Non-pigmented ciliary epithelial cell (primary cell): ENCODE data around the gene STRA8.

Experiments used
- DNase-seq: peaks from one replicate; pipeline ENCODE4 v3.0.0-alpha.2; 2010; ENCODE audit warnings: low read depth

STRA8 gene

GRCh38 chr7:135233570-135233969 is at the start of gene STRA8:
Gene STRA8 (plus strand): TSS chr7:135233838. CDS start chr7:135240525, 6,687 bp downstream.
- no peak for DNase-seq

DNA sequence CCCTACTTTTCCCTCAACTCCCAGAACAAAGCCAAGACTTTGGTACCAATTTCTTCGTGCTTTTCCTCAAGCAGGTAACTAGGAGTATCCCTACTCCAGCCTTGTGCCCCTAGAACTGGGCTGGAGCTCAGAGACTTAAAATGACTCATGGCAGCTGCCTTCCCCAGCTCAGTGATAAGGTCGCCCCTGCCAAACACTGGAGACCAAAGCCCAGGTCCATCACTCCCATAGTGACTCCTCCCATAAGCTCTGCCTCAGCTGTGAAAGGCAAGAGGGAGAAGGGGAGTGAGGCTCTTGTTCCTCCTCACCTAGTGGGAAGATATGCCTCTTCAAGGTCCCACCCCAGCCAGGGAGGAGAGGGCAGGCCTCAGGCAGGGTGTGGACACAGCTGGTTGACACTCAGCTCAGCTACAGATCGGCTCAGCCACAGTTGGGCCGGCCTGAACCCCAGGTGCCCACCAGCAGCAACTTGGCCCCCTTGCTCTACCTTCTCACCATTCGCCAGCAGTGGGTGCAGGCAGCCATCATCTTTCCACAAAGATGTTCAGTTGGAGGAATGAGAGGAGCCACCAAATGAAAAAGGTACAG is 49.3 kb upstream of the STRA8 start:
- no peak for DNase-seq

- DNase-seq: no peak
These were observed 48.0 kb upstream of the STRA8 start for GRCh38 chr7:135185471-135186260.

DNA sequence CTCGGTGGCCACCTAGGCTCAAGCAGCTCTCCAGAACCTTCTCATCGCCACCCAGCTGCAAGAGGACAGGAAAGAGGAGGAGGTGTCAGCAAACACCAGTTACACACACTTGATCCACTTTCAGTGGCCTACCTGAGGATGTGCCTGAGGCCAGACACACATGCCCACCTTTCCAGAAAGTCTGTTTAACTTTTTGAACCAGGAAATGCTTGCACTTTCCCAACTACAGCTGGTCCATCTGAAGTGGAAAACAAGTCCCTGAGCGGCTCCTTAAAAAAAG is 47.4 kb upstream of the STRA8 start:
- DNase-seq: no peak

DNA sequence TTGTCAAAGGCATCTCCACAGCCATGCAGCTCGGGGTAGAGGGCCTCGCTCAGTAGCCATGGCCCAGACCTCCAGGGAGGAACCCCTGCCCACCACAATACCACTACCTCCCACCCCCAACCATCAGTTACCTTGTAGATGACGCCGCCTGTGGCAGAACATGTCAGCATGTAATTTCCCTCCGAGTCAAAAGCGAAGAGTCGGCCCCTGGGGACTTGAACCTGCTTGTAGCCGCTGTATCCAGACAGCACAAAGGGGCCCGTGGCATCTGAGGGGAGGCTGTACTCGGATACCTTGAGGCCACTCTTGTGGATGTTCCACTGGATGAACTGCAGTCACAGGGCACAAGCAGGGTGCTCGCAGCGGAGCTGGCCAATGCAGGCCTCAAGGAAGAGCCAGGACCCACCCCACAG is 46.8 kb upstream of the STRA8 start:
- DNase-seq: no peak

GRCh38 chr7:135188298-135188984 is 45.2 kb upstream of the STRA8 start:
- no peak for DNase-seq

GRCh38 chr7:135189221-135189662 is 44.4 kb upstream of the STRA8 start:
- no peak for DNase-seq

DNA sequence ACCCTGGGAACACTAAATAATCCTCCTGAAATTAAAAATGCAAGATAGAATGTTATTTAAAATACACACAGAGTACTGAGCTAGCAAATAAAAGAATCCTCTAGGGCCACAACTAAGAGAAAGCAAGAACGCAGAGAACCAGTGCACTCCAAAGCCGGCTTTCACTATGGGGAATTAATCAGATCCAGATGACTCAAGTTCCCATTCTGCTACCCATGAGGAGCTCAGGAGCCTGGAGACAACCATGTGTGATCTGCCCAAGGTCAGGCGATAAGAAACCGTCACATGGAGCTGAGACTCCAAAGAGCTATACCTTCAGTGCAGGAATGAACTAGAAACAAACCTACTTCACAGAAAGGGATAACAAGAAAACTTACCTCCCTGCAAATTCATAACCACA is 43.7 kb upstream of the STRA8 start:
- DNase-seq: no peak

GRCh38 chr7:135190703-135191102 is 42.9 kb upstream of the STRA8 start:
- no peak for DNase-seq

DNA sequence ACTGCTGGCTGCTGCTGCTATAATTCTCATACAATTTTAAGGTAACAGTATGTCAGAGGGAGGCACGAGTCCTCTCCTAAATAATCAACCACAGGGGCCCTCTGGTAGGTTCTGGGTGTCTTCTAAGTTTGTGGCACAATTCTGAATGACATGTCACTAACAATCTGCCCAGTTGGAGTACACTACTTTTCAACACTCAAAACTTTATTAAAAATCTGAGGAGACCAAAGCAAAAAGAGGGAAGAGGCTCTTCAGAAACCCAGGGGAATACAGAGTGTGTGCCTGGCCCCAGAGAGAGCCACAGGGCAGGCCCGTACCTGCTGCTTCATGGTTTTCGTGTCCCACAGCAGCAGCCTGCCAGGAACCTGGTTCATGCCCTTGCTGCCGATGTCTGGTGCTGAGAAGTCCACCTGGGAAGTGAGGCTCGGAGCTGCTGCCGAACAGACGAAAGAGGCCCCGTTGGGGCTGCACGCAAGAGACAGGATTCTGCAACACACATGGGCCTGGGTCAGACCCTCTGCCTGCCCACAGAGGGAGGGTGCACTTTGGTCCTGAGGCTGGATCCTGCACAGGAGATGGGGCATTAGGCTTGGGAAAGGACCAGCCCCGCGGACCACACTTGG is 40.6 kb upstream of the STRA8 start:
- DNase-seq: no peak

DNA sequence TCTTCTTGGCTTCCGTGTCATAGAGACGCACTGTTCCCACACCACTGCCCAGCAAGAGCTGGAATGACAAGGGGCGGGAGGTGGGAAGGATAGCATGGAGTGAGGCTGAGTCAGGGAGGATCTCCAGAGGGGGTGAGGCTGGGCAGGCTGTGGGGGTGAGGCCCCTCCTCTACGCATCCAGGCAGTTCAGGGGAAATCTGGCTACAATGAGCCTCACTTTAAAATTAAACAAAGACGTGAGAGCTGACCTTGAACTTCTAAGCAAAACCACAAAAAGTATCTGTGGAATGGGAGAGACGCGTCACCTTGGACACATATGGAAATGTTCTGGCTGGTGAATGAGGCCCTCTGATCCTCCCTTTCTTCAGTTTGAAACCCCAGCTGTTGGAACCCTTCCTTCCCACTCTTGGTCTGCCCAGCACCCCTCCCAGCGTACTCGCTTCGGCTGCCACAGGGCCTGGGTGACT is 40.0 kb upstream of the STRA8 start:
- peak; percentile 93 for DNase-seq

GRCh38 chr7:135194494-135195095 is 39.0 kb upstream of the STRA8 start:
- no peak for DNase-seq

GRCh38 chr7:135195156-135195555 is 38.5 kb upstream of the STRA8 start:
- DNase-seq: no peak

DNA sequence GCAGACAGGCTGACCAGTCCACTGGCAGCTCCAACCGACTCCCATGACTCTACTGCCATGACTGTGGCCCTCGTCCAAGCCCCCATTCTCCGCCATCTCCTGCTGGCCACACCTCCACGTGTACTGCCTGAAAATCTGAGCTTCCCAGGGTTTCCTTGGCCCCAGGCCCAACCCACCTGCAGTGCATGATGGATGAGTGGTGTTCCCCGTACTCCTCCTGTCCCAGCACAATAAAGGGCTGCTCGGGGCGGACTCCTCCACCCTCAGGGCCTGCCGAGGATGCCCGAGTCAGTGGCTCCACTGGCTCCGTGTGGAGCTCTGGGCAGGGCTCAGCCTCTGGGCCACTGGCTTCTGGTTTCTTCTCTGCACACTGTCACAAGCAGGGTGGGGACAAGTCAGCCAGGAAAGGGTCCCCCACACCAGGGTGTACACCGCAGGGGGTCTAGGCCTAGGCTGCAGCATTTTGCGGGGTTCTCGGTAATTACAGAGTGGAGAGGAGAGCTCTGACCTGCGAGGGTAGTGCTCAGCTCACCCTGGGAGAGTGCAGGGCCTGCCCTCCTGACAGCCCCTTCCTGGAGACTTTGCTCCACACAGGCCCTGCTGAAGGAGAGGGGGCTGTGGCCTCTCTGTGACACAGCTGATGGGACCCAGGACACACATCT is 37.5 kb upstream of the STRA8 start:
- DNase-seq: no peak

- no peak for DNase-seq
These were observed 36.3 kb upstream of the STRA8 start for GRCh38 chr7:135197343-135197742.

GRCh38 chr7:135197906-135198655 is 35.6 kb upstream of the STRA8 start:
- no peak for DNase-seq

DNA sequence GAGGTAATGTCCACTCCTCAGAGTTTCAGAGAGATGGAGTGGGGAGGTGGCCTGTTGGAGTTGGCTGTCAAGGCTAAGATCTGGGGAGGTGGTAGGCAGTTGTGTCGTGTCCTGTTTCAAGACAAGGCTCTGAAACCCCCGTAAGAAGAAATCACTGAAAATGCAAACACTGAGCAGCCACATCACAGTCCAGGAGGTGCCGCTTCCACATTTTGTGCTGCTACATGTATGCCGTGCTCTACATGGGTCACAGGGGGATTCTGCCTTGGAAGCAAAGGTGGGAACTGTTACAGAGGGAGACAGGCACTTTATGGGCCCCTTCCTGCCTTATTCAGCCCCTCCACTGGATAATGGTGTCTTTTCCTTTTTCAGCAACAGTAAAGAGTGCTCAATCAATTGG is 34.2 kb upstream of the STRA8 start:
- no peak for DNase-seq

DNA sequence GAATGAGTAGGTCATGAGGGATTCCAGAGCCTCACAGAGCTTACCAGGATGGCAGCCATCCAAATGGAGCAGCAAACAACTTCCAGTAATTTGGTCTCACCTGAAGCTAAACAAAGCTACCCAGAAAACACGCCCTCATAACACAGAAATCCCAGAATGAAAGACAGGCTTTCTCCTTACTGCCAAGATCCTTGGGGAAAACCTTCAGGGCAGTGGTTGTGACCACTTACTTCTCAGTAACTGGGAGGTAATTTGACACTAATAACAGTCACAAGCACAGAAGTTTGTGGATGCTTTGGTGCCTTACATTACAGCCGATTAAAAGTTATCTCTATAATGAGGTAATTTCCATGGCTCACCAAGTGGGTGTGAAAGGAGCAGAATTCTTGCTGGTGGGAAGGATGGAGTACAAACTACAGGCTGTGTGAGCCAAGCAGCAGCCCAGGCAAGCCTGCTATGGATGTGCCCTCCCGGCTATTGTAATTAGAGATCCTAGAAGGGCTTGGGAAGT is 32.8 kb upstream of the STRA8 start:
- no peak for DNase-seq

- DNase-seq: no peak
These were observed 32.3 kb upstream of the STRA8 start for GRCh38 chr7:135201350-135201749.

DNA sequence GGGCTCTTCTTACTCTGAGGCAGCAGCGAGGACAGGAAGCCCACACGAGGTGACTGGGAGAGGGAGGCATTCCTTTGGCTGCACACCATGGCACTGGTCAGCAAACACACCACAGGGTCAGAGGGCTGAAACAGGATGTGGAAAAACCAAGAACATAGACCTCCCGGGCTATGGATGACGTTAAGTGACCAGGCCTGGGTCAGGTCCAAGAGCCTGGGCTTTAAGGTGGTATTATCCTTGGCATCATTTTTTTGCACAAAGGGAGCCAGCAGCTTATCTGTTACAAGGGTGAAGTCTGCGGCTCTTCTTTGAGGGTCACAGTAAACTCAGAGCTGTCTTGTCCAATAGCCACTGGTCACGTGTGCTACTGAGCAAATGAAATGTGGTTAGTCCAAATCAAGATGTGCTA is 29.3 kb upstream of the STRA8 start:
- DNase-seq: no peak

- DNase-seq: no peak
These were observed 28.8 kb upstream of the STRA8 start for GRCh38 chr7:135204876-135205275.
